ENCODE data around the gene COPS4. TPM values are rescaled to one million over a fixed set of nuclear protein-coding genes. Genes with fewer than 3 reads are reported as not detected.

Gene COPS4
- total and polyA plus RNA-seq, 2 of the 8 experiments (the other 6 are each of a cell fraction or from before 2014, with no cell fraction given), result 14.9 to 28.3 TPM

DNA sequence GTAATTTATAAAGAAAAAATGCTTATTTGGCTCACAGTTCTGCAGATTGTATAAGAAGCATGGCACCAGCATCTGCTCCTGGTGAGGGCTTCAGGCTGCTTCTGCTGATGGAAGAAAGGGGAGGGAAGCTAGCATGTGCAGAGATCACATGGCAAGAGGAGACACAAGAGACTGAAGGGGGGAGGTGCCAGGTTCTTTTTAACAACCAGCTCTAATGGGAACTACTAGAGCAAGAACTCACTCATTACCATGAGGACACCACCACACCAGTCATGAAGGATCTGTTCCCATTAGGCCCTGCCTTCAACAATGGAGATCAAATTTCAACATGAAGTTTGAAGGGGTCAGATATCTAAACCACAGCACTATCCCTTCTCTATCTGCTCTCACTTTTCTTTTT lies 9.4 kb upstream of the COPS4 start (continued):
- TF ChIP-seq, protein P1, sequence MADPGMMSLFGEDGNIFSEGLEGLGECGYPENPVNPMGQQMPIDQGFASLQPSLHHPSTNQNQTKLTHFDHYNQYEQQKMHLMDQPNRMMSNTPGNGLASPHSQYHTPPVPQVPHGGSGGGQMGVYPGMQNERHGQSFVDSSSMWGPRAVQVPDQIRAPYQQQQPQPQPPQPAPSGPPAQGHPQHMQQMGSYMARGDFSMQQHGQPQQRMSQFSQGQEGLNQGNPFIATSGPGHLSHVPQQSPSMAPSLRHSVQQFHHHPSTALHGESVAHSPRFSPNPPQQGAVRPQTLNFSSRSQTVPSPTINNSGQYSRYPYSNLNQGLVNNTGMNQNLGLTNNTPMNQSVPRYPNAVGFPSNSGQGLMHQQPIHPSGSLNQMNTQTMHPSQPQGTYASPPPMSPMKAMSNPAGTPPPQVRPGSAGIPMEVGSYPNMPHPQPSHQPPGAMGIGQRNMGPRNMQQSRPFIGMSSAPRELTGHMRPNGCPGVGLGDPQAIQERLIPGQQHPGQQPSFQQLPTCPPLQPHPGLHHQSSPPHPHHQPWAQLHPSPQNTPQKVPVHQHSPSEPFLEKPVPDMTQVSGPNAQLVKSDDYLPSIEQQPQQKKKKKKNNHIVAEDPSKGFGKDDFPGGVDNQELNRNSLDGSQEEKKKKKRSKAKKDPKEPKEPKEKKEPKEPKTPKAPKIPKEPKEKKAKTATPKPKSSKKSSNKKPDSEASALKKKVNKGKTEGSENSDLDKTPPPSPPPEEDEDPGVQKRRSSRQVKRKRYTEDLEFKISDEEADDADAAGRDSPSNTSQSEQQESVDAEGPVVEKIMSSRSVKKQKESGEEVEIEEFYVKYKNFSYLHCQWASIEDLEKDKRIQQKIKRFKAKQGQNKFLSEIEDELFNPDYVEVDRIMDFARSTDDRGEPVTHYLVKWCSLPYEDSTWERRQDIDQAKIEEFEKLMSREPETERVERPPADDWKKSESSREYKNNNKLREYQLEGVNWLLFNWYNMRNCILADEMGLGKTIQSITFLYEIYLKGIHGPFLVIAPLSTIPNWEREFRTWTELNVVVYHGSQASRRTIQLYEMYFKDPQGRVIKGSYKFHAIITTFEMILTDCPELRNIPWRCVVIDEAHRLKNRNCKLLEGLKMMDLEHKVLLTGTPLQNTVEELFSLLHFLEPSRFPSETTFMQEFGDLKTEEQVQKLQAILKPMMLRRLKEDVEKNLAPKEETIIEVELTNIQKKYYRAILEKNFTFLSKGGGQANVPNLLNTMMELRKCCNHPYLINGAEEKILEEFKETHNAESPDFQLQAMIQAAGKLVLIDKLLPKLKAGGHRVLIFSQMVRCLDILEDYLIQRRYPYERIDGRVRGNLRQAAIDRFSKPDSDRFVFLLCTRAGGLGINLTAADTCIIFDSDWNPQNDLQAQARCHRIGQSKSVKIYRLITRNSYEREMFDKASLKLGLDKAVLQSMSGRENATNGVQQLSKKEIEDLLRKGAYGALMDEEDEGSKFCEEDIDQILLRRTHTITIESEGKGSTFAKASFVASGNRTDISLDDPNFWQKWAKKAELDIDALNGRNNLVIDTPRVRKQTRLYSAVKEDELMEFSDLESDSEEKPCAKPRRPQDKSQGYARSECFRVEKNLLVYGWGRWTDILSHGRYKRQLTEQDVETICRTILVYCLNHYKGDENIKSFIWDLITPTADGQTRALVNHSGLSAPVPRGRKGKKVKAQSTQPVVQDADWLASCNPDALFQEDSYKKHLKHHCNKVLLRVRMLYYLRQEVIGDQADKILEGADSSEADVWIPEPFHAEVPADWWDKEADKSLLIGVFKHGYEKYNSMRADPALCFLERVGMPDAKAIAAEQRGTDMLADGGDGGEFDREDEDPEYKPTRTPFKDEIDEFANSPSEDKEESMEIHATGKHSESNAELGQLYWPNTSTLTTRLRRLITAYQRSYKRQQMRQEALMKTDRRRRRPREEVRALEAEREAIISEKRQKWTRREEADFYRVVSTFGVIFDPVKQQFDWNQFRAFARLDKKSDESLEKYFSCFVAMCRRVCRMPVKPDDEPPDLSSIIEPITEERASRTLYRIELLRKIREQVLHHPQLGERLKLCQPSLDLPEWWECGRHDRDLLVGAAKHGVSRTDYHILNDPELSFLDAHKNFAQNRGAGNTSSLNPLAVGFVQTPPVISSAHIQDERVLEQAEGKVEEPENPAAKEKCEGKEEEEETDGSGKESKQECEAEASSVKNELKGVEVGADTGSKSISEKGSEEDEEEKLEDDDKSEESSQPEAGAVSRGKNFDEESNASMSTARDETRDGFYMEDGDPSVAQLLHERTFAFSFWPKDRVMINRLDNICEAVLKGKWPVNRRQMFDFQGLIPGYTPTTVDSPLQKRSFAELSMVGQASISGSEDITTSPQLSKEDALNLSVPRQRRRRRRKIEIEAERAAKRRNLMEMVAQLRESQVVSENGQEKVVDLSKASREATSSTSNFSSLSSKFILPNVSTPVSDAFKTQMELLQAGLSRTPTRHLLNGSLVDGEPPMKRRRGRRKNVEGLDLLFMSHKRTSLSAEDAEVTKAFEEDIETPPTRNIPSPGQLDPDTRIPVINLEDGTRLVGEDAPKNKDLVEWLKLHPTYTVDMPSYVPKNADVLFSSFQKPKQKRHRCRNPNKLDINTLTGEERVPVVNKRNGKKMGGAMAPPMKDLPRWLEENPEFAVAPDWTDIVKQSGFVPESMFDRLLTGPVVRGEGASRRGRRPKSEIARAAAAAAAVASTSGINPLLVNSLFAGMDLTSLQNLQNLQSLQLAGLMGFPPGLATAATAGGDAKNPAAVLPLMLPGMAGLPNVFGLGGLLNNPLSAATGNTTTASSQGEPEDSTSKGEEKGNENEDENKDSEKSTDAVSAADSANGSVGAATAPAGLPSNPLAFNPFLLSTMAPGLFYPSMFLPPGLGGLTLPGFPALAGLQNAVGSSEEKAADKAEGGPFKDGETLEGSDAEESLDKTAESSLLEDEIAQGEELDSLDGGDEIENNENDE (IDR thresholded peaks at IDR 0.05; ENCODE audit: insufficient replicate concordance, low read length), result no peak
